SK-N-SH treated with all-trans-retinoic acid at 6 μM for 48 hours (cell line): ENCODE results near the gene MMAB.

Experiments used
- ARNTL ChIP-seq: fragments of 450-650 bp; formaldehyde crosslinking; IDR thresholded peaks from 2 replicates; pipeline ENCODE4 v1.5.0; 2020; ENCODE audit warnings: low read depth, mild to moderate bottlenecking, moderate library complexity, borderline replicate concordance
- CSDC2 ChIP-seq: fragments of 250-450 bp; sonication (Bioruptor Pico); IDR thresholded peaks from 2 replicates; pipeline ENCODE4 v1.5.0; 2020; ENCODE audit warnings: mild to moderate bottlenecking, moderate library complexity
- ESRRG ChIP-seq: fragments of 250-450 bp; sonication (Bioruptor Pico); IDR thresholded peaks from 2 replicates; pipeline ENCODE4 v1.6.1; 2021; ENCODE audit warnings: mild to moderate bottlenecking
- TCF4 ChIP-seq: fragments of 250-450 bp; sonication (Bioruptor Pico); IDR thresholded peaks from 2 replicates; pipeline ENCODE4 v1.8.0; 2021; ENCODE audit warnings: mild to moderate bottlenecking, moderate library complexity, borderline replicate concordance
- TOX ChIP-seq: fragments of 250-450 bp; sonication (Bioruptor Pico); IDR thresholded peaks from 2 replicates; pipeline ENCODE4 v1.8.0; 2021; ENCODE audit warnings: mild to moderate bottlenecking, moderate library complexity, borderline replicate concordance
- ZC3H10 ChIP-seq: fragments of 250-450 bp; sonication (Bioruptor Pico); IDR thresholded peaks from 2 replicates; pipeline ENCODE4 v1.5.1; 2021; ENCODE audit warnings: mild to moderate bottlenecking, moderate library complexity
- ZFP30 ChIP-seq: fragments of 450-650 bp; formaldehyde crosslinking; IDR thresholded peaks from 2 replicates; pipeline ENCODE4 v1.5.0; 2022; ENCODE audit warnings: mild to moderate bottlenecking, moderate library complexity
- ZNF70 ChIP-seq: fragments of 450-650 bp; formaldehyde crosslinking; IDR thresholded peaks from 2 replicates; pipeline ENCODE4 v1.5.0; 2020; ENCODE audit warnings: mild to moderate bottlenecking, moderate library complexity
- ZNF8 ChIP-seq: fragments of 450-650 bp; formaldehyde crosslinking; IDR thresholded peaks from 2 replicates; pipeline ENCODE4 v1.5.0; 2020; ENCODE audit warnings: mild to moderate bottlenecking, moderate library complexity
- TF ChIP-seq, protein P1 (sequence below): fragments of 250-450 bp; sonication (Bioruptor Pico); IDR thresholded peaks from 2 replicates; pipeline ENCODE4 v1.8.0; 2021; ENCODE audit warnings: low read depth, mild to moderate bottlenecking, moderate library complexity, borderline replicate concordance
- TF ChIP-seq, protein P2 (sequence below): fragments of 250-450 bp; sonication (Bioruptor Pico); IDR thresholded peaks from 2 replicates; pipeline ENCODE4 v1.8.0; 2020; ENCODE audit warnings: mild to moderate bottlenecking, moderate library complexity, borderline replicate concordance

DNA sequence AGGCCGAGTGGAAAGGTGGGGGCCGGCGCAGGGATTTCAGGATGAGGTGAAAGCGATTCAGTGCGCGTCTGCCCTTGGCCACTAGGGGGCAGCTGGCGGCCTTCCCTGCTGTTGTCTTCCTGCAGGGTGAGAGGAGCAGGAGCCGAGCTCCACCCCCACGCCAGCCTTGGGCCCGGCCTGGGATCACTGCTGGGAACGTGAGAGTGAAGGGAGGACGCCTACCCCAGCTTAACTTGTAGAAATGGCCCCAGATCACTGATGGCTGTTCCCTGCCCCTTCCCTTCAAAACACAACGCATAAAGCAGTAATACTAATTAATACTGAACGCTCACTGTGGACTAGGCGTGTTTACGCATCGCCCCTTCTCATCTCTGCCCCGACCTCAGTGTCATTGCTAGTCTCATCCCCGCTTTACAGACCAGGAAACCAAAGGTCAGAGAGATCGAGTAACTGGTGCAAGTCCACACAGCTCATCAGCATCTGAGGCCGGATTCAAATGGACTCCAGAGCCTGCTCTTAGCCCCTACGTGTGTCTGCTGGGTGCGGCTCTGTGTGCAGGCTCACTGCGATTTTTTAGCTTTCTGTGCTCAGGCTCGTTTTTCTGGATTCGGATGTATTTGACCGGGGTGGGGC lies 24.6 kb upstream of the MMAB start:
- TF ChIP-seq ZFP30 (CRISPR knock-in tag): no peak
- TF ChIP-seq ZNF8: no peak
- TF ChIP-seq, protein P1, sequence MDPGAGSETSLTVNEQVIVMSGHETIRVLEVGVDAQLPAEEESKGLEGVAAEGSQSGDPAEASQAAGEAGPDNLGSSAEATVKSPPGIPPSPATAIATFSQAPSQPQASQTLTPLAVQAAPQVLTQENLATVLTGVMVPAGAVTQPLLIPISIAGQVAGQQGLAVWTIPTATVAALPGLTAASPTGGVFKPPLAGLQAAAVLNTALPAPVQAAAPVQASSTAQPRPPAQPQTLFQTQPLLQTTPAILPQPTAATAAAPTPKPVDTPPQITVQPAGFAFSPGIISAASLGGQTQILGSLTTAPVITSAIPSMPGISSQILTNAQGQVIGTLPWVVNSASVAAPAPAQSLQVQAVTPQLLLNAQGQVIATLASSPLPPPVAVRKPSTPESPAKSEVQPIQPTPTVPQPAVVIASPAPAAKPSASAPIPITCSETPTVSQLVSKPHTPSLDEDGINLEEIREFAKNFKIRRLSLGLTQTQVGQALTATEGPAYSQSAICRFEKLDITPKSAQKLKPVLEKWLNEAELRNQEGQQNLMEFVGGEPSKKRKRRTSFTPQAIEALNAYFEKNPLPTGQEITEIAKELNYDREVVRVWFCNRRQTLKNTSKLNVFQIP (CRISPR knock-in tag): no peak
- no peak for TF ChIP-seq ZNF70
- TF ChIP-seq ESRRG: no peak
- no peak for TF ChIP-seq TOX (CRISPR knock-in tag)
- no peak for TF ChIP-seq ARNTL (CRISPR knock-in tag)
- TF ChIP-seq ZC3H10 (CRISPR knock-in tag): no peak
- TF ChIP-seq CSDC2: no peak
- TF ChIP-seq, protein P2, sequence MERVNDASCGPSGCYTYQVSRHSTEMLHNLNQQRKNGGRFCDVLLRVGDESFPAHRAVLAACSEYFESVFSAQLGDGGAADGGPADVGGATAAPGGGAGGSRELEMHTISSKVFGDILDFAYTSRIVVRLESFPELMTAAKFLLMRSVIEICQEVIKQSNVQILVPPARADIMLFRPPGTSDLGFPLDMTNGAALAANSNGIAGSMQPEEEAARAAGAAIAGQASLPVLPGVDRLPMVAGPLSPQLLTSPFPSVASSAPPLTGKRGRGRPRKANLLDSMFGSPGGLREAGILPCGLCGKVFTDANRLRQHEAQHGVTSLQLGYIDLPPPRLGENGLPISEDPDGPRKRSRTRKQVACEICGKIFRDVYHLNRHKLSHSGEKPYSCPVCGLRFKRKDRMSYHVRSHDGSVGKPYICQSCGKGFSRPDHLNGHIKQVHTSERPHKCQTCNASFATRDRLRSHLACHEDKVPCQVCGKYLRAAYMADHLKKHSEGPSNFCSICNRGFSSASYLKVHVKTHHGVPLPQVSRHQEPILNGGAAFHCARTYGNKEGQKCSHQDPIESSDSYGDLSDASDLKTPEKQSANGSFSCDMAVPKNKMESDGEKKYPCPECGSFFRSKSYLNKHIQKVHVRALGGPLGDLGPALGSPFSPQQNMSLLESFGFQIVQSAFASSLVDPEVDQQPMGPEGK (CRISPR knock-in tag): no peak
- no peak for TF ChIP-seq TCF4 (CRISPR knock-in tag)
